Measurements from ENCODE around the gene CARD10.
"Not testable (repeated sequence)": the region's sequence is repeated elsewhere in the genome, so short reads cannot be mapped to it uniquely, and the experiment has no call there.

Gene CARD10

DNA sequence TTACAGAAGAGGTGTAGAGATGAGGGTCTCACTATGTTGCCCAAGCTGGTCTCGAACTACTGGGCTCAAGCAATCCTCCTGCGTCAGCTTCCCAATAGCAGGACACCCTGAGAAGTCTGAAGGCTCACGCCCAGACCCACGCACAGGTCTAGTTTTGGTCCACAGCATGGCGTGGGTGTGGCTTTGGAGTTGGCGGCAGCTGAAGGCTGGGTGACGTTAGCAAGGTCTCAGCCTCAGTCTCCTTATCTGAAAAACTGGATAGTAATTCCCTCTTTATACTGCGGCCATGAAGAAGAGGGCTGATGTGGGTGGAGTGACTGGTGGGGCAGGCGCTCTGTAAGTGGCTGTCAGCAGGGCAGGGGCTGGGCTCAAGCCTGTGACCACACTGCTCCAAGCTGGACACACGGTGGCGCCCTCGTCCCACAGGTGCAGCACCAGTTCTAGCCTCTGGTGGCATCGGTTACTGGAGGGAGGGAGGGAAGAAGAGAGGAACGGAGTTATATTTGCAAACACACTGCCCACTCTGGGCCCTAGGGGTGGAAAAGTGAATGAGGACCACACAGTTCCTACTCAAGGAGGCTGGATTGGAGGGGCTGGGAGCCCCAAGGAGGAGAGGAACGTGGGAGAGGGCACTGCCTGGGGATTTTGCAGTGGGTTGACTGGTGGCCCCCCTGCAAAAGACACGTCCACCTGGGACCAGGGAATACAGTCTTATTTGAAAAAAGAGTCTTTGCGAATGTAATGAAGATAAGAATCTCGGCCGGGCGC is 19.6 kb upstream of the CARD10 start:
- Histone ChIP-seq H3K9me3 (ENCODE audit: control insufficient read depth, low read length) (no peaks in the 10 kb centered on the region), H3K4me3 (ENCODE audit: extremely low read depth, insufficient read depth, low read length, poor library complexity, severe bottlenecking) (no peak overlapping the region), H3K4me1 (ENCODE audit: control insufficient read depth, insufficient read depth, low read length, poor library complexity, severe bottlenecking) (peaks cover 13% of the 10 kb centered on the region), H3K27ac (ENCODE audit: low read depth, low read length, severe bottlenecking) (no peak overlapping the region), H3K36me3 (ENCODE audit: control insufficient read depth, insufficient read depth, low read length) (no peaks in the 10 kb centered on the region)
- WGBS, 2 experiments (ENCODE audit: insufficient coverage in 2 of 2) = 43 to 54% methylated on average over 13 to 17 of the region's 20 CpGs

DNA sequence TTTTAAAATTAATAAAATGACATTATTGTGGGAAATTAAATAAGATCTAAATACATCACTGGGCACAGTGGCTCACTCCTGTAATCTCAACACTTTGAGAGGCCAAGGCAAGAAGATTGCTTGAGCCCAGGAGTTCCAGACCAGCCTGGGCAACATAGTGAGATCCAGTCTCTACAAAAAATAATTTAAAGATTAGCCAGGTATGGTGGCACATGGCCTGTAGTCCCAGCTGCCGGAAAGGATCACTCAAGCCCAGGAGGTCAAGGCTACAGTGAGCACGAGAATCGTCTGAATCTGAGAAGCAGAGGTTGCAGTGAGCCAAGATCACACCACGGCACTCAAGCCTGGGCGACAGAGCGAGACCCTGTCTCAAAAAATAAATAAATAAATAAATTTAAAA is 15.9 kb upstream of the CARD10 start:
- no peaks in the 10 kb centered on the region for H3K4me1 ChIP-seq (ENCODE audit: control insufficient read depth, insufficient read depth, low read length, poor library complexity, severe bottlenecking)
- no peaks in the 10 kb centered on the region for H3K9me3 ChIP-seq (ENCODE audit: control insufficient read depth, low read length)
- no peak overlapping the region for H3K4me3 ChIP-seq (ENCODE audit: extremely low read depth, insufficient read depth, low read length, poor library complexity, severe bottlenecking)
- 95 to 100% methylated on average over 1 to 3 of the region's 6 CpGs for WGBS, 2 experiments (ENCODE audit: insufficient coverage in 2 of 2)
- no peak overlapping the region for H3K27ac ChIP-seq (ENCODE audit: low read depth, low read length, severe bottlenecking)
- H3K36me3 ChIP-seq (ENCODE audit: control insufficient read depth, insufficient read depth, low read length) = no peaks in the 10 kb centered on the region

DNA sequence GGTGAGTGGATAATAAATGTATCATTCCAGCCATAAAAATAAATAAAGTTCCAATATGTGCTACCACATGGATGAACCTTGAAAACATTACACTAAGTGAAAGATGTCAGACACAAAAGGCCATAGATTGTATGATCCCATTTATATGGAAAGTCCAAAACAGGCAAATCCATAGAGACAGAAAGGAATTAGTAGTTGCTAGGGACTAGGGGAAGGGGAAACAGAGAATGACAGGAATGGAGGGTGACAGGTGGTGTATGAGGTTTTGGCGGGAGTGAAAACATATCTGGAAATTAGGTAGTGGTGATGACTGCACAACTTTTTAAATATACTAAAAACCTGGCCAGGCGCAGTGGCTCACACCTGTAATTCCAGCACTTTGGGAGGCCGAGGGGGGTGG is 15.2 kb upstream of the CARD10 start:
- Histone ChIP-seq H3K9me3 (ENCODE audit: control insufficient read depth, low read length) (no peaks in the 10 kb centered on the region), H3K36me3 (ENCODE audit: control insufficient read depth, insufficient read depth, low read length) (no peaks in the 10 kb centered on the region), H3K4me1 (ENCODE audit: control insufficient read depth, insufficient read depth, low read length, poor library complexity, severe bottlenecking) (no peaks in the 10 kb centered on the region), H3K27ac (ENCODE audit: low read depth, low read length, severe bottlenecking) (no peak overlapping the region), H3K4me3 (ENCODE audit: extremely low read depth, insufficient read depth, low read length, poor library complexity, severe bottlenecking) (no peak overlapping the region)
- 88 to 92% methylated on average over 2 of the region's 3 CpGs for WGBS, 2 experiments (ENCODE audit: insufficient coverage in 2 of 2)

DNA sequence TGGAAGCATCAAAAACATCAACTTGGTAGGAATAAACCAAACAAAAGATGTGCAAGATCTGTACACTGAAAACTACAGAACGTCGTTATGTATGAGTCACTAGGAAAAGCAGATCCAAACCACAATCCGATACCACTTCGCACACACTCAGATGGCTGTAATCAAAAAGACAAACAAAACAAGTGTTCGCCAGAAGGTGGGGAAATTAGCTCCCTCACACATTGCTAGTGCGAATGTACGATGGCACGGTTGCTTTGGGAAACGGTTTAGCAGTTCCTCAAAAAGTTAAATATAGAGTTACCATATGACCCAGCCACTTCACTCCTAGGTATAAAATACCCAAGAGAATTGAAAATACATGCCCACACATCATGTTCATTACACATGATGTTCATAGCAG is 14.8 kb upstream of the CARD10 start:
- Histone ChIP-seq H3K4me3 (ENCODE audit: extremely low read depth, insufficient read depth, low read length, poor library complexity, severe bottlenecking) (no peak overlapping the region), H3K4me1 (ENCODE audit: control insufficient read depth, insufficient read depth, low read length, poor library complexity, severe bottlenecking) (no peaks in the 10 kb centered on the region), H3K9me3 (ENCODE audit: control insufficient read depth, low read length) (no peaks in the 10 kb centered on the region), H3K36me3 (ENCODE audit: control insufficient read depth, insufficient read depth, low read length) (no peaks in the 10 kb centered on the region), H3K27ac (ENCODE audit: low read depth, low read length, severe bottlenecking) (no peak overlapping the region)
- WGBS, 2 experiments (ENCODE audit: insufficient coverage in 2 of 2) = 91 to 98% methylated on average over 6 to 8 of the region's 9 CpGs

DNA sequence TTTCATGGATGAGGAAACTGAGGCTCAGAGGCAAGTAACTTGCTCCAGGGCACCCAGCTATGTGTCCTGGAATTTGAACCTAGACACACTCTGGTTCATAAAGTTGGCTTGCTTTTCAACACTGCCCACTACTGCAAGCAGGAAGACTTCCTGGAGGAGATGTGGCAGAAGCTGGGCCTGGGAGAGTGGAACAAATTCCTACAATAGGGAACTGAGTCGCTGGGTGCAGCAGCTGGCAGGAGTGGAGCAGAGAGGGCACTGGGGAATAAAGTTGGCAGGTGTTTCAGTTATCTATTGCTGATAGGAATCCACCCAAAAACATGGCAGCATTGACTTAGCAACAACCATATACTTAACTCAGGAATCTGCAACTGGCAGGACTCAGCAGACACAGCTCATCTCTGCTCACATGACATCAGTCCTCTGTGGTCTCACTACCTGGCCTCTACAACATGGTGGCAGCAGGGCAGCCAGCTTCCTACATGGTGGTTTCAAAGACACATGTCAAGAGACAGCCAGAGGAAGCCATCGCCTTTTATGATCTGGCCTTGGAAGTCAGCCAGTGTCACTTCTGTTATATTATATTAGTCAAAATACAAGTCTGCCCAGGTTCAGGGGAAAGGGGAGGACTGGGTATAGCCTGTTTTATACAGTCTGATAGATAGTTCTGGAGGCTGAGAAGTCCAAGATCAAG is 10.6 kb upstream of the CARD10 start:
- Histone ChIP-seq H3K4me3 (ENCODE audit: extremely low read depth, insufficient read depth, low read length, poor library complexity, severe bottlenecking) (no peak overlapping the region), H3K4me1 (ENCODE audit: control insufficient read depth, insufficient read depth, low read length, poor library complexity, severe bottlenecking) (peaks cover 11% of the 10 kb centered on the region), H3K36me3 (ENCODE audit: control insufficient read depth, insufficient read depth, low read length) (no peaks in the 10 kb centered on the region), H3K27ac (ENCODE audit: low read depth, low read length, severe bottlenecking) (no peak overlapping the region), H3K9me3 (ENCODE audit: control insufficient read depth, low read length) (no peaks in the 10 kb centered on the region)
- 80 to 100% methylated on average over 1 of the region's 2 CpGs for WGBS, 2 experiments (ENCODE audit: insufficient coverage in 2 of 2)

DNA sequence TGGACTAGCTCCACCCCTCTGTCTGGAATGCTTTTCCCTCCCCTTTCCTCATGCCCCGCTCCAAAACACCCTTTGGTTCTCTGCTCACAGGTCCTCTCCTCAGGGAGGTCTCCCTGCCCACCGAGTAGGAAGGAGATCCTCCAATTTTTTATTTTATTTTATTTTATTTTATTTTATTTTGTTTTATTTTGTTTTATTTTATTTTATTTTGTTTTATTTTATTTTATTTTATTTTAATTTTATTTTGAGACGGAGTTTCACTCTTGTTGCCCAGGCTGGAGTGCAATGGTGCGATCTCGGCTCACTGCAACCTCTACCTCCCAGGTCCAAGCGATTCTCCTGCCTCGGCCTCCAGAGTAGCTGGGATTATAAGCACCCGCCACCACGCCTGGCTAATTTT is 8.7 kb upstream of the CARD10 start:
- not testable (repeated sequence) for H3K9me3 ChIP-seq (ENCODE audit: control insufficient read depth, low read length); H3K27ac ChIP-seq (ENCODE audit: low read depth, low read length, severe bottlenecking); H3K4me3 ChIP-seq (ENCODE audit: extremely low read depth, insufficient read depth, low read length, poor library complexity, severe bottlenecking); H3K36me3 ChIP-seq (ENCODE audit: control insufficient read depth, insufficient read depth, low read length)
- WGBS, 2 experiments (ENCODE audit: insufficient coverage in 2 of 2) = 100% methylated on average over 4 of the region's 9 CpGs; no CpG with 5 or more reads in 1 of the 2 experiments
- H3K4me1 ChIP-seq (ENCODE audit: control insufficient read depth, insufficient read depth, low read length, poor library complexity, severe bottlenecking) = peaks cover 14% of the 10 kb centered on the region

DNA sequence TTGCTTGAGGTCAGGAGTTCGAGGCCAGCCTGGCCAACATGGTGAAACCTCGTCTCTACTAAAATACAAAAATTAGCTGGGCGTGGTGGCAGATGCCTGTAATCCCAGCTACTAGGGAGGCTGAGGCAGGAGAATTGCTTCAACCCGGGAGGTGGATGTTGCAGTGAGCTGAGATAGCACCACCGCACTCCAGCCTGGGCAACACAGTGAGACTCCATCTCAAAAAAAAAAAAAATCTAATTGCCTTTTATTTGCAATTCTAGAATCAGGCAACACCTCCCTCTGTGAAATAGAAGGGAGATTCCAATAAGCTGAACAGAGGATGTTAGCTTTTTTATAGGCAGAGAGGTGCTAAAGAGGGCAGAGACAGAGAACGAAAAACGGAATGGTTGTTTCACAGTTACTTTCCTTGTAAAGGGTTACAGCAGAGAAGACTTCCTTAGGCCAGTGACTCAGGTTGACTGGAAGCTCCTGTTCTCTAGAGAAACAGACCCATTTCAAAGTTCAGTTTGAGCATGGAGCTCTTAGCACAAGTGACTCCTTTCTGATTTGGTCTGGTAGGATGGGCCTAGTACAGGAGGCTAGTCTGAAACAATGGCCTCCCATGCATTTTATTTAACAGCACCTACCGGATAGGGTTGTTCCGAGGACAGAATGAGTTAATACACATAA is 8.0 kb upstream of the CARD10 start:
- H3K9me3 ChIP-seq (ENCODE audit: control insufficient read depth, low read length); H3K4me3 ChIP-seq (ENCODE audit: extremely low read depth, insufficient read depth, low read length, poor library complexity, severe bottlenecking); H3K27ac ChIP-seq (ENCODE audit: low read depth, low read length, severe bottlenecking); H3K36me3 ChIP-seq (ENCODE audit: control insufficient read depth, insufficient read depth, low read length): not testable (repeated sequence)
- WGBS, 2 experiments (ENCODE audit: insufficient coverage in 2 of 2) = 92 to 95% methylated on average over 4 to 8 of the region's 9 CpGs
- H3K4me1 ChIP-seq (ENCODE audit: control insufficient read depth, insufficient read depth, low read length, poor library complexity, severe bottlenecking) = peaks cover 14% of the 10 kb centered on the region

DNA sequence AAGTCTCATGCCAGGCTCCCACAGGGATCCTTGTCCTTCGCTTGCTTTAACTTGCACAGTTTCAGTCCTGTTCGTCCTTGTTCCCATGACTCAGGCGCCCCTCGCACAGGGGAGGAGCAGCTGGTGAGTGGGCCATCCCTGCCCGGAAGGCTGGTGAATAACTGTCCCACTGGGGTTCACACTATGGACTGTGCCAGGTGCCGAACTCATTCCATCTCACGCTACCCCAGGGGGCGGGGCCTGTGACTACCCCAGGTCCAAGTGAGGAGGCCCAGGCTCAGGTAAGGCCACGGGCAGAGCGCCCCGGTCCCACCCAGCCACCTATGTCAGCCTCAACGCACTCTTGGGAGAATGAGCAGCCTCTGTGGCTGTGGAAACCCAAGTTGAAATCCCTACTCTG is 7.2 kb upstream of the CARD10 start:
- Histone ChIP-seq H3K4me1 (ENCODE audit: control insufficient read depth, insufficient read depth, low read length, poor library complexity, severe bottlenecking) (peaks cover 14% of the 10 kb centered on the region), H3K4me3 (ENCODE audit: extremely low read depth, insufficient read depth, low read length, poor library complexity, severe bottlenecking) (no peak overlapping the region), H3K27ac (ENCODE audit: low read depth, low read length, severe bottlenecking) (no peak overlapping the region), H3K9me3 (ENCODE audit: control insufficient read depth, low read length) (no peaks in the 10 kb centered on the region), H3K36me3 (ENCODE audit: control insufficient read depth, insufficient read depth, low read length) (no peaks in the 10 kb centered on the region)
- 87 to 91% methylated on average over 11 to 12 of the region's 12 CpGs for WGBS, 2 experiments (ENCODE audit: insufficient coverage in 2 of 2)

DNA sequence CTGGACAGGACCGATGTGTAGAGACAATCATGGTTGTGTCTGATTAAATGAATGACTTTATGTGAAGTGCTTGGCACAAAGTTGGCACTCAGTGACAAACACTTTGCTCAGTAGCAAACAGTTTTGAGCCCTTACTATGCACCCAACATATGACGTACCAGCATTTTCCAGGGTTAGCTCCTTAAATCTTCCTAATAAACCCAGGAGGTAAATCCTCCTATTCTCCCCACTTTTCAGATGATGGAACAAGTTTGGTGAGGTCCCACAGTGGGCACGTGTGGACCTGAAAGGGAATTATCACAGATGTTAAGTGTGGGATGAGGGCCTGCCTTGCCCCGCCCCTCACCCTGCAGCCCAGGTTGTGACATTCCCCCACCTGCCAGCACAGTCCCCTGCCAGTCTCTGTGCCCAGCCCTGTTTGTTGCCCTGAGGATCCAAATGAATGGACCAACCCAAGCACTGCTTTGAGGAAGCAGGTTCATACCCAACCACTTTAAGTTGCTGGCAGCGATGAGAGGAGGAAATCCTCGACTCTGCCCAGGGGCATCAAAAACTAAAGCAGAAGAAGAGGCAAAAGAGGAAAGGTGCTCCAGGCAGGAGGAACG is 6.6 kb upstream of the CARD10 start:
- 95 to 96% methylated on average over 6 to 7 of the region's 7 CpGs for WGBS, 2 experiments (ENCODE audit: insufficient coverage in 2 of 2)
- Histone ChIP-seq H3K4me3 (ENCODE audit: extremely low read depth, insufficient read depth, low read length, poor library complexity, severe bottlenecking) (no peak overlapping the region), H3K9me3 (ENCODE audit: control insufficient read depth, low read length) (no peaks in the 10 kb centered on the region), H3K4me1 (ENCODE audit: control insufficient read depth, insufficient read depth, low read length, poor library complexity, severe bottlenecking) (peaks cover 14% of the 10 kb centered on the region), H3K36me3 (ENCODE audit: control insufficient read depth, insufficient read depth, low read length) (no peaks in the 10 kb centered on the region), H3K27ac (ENCODE audit: low read depth, low read length, severe bottlenecking) (no peak overlapping the region)

DNA sequence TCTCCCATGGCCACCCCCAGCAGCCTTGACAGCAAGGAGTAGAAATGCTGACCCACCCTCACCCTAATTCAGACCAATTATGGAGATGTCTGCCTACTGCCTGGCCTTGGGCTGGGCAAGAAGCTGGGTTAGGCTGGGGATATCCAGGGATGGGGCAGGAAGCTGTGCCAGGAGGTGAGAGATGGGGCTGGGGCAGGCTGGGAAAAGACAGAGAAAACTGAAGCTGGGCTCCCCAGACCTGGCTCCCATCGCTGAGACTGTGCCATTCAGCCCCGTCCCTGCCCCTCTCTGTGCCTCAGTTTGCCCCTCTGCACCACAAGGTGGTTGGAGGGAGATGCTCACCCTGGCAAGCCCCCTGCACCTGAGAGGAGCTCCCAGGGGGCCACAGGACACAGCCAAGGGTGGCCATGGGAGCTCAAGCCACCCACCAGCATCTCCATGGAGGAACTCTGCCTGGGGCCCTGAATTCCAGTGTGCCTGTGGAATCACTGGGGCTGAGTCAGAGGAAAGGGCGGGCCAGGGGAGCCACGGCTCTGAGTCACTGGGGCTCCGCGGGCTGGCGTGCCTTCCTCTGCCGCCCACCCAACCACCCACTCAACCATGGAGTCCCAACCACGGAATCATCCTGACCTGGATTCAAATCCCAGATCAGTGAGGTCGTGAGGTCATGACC is 6.0 kb upstream of the CARD10 start:
- Histone ChIP-seq H3K9me3 (ENCODE audit: control insufficient read depth, low read length) (no peaks in the 10 kb centered on the region), H3K36me3 (ENCODE audit: control insufficient read depth, insufficient read depth, low read length) (no peaks in the 10 kb centered on the region), H3K4me1 (ENCODE audit: control insufficient read depth, insufficient read depth, low read length, poor library complexity, severe bottlenecking) (peaks cover 14% of the 10 kb centered on the region), H3K4me3 (ENCODE audit: extremely low read depth, insufficient read depth, low read length, poor library complexity, severe bottlenecking) (no peak overlapping the region), H3K27ac (ENCODE audit: low read depth, low read length, severe bottlenecking) (no peak overlapping the region)
- WGBS, 2 experiments (ENCODE audit: insufficient coverage in 2 of 2) = 52 to 76% methylated on average over 6 to 7 of the region's 10 CpGs
